IMR-90 (cell line): ENCODE results near the gene LMTK2. TPM values are rescaled to one million over a fixed set of nuclear protein-coding genes. Genes with fewer than 3 reads are reported as not detected.

Source experiments
- ATAC-seq: fragments of 200-7000 bp; cut with Tn5 transposase; 2 replicates; pipeline ENCODE4 v1.9.1; 2020; ENCODE audit warnings: low read depth, mild to moderate bottlenecking, moderate library complexity
- BruUV-seq: library from RNA; stranded (reverse); fragments of 400-500 nt; replicated peaks from 2 replicates; lab custom pipeline; 2021; lab: Mats Ljungman, UMichigan
- CTCF ChIA-PET: fragments of 300-600 bp; formaldehyde crosslinking; extraction: SDS; loops from one replicate; lab custom pipeline; 2021; ENCODE audit warnings: antibody characterized with exemption; lab: Yijun Ruan, JAX
- POLR2A ChIA-PET: fragments of 300-600 bp; sonication (Branson Sonifier 250); formaldehyde crosslinking; loops from one replicate; lab custom pipeline; 2022; ENCODE audit warnings: antibody characterized with exemption; ENCODE audit not compliant: unreplicated experiment; lab: Charles Lee
- DNase-seq: peaks from one replicate; pipeline ENCODE4 v3.0.0; 2013
- H2AFZ ChIP-seq: replicated peaks from 2 replicates; pipeline ENCODE3; 2013; ENCODE audit warnings: low read length, mild to moderate bottlenecking; ENCODE audit not compliant: poor library complexity
- H2AK5ac ChIP-seq: 2 replicates; pipeline ENCODE4 v1.6.1; 2013; ENCODE audit warnings: low read depth, low read length, inconsistent platforms
- H2AK9ac ChIP-seq: replicated peaks from 2 replicates; pipeline ENCODE3; 2013; ENCODE audit warnings: mild to moderate bottlenecking, low read depth, low read length, moderate library complexity; ENCODE audit not compliant: poor library complexity
- H2BK120ac ChIP-seq: 2 replicates; pipeline ENCODE4 v1.6.1; 2013; ENCODE audit warnings: low read depth, low read length, inconsistent platforms
- H2BK15ac ChIP-seq: 3 replicates; pipeline ENCODE4 v1.6.1; 2013; ENCODE audit warnings: low read depth, low read length, inconsistent platforms
- H2BK20ac ChIP-seq: 2 replicates; pipeline ENCODE4 v1.6.1; 2013; ENCODE audit warnings: low read depth, mild to moderate bottlenecking, inconsistent platforms, low read length, moderate library complexity
- H2BK5ac ChIP-seq: 2 replicates; pipeline ENCODE4 v1.6.1; 2013; ENCODE audit warnings: mild to moderate bottlenecking, low read depth, low read length, inconsistent platforms; ENCODE audit not compliant: poor library complexity, severe bottlenecking
- H3K14ac ChIP-seq: replicated peaks from 2 replicates; pipeline ENCODE4 v1.6.1; 2013; ENCODE audit warnings: low read depth, low read length, inconsistent platforms
- H3K18ac ChIP-seq: 2 replicates; pipeline ENCODE4 v1.6.1; 2013; ENCODE audit warnings: low read depth, low read length, control low read depth
- H3K23ac ChIP-seq: 2 replicates; pipeline ENCODE4 v1.6.1; 2013; ENCODE audit warnings: low read depth, low read length, inconsistent platforms
- H3K27ac ChIP-seq: 2 replicates; pipeline ENCODE4 v1.5.1; 2013; ENCODE audit warnings: mild to moderate bottlenecking, control low read depth, low read length; ENCODE audit not compliant: insufficient read depth
- H3K27me3 ChIP-seq: 2 replicates; pipeline ENCODE4 v1.6.1; 2013; ENCODE audit warnings: low read length; ENCODE audit not compliant: control insufficient read depth, insufficient read depth
- H3K36me3 ChIP-seq: 2 replicates; pipeline ENCODE4 v1.6.1; 2013; ENCODE audit warnings: low read length, mixed read lengths; ENCODE audit not compliant: control insufficient read depth, insufficient read depth
- H3K4ac ChIP-seq: 2 replicates; pipeline ENCODE4 v1.6.1; 2013; ENCODE audit warnings: low read depth, low read length, inconsistent platforms
- H3K4me1 ChIP-seq: 2 replicates; pipeline ENCODE4 v1.6.1; 2013; ENCODE audit warnings: low read length, mixed read lengths; ENCODE audit not compliant: control insufficient read depth, insufficient read depth
- H3K4me2 ChIP-seq: 2 replicates; pipeline ENCODE4 v1.6.1; 2013; ENCODE audit warnings: low read depth, mild to moderate bottlenecking, control low read depth, low read length, moderate library complexity
- H3K4me3 ChIP-seq: 2 replicates; pipeline ENCODE4 v1.5.1; 2013; ENCODE audit warnings: low read depth, mild to moderate bottlenecking, control low read depth, low read length, moderate library complexity; ENCODE audit not compliant: insufficient read depth
- H3K56ac ChIP-seq: 2 replicates; pipeline ENCODE4 v1.6.1; 2013; ENCODE audit warnings: low read length, inconsistent platforms; ENCODE audit not compliant: insufficient read depth; ENCODE audit errors: extremely low read depth
- H3K79me1 ChIP-seq, 2 experiments: 2 replicates each; pipeline ENCODE4 v1.6.1; 2013; ENCODE audit warnings: low read length in 2 of 2, inconsistent platforms in 1 of 2, low read depth in 1 of 2
- H3K9ac ChIP-seq: 2 replicates; pipeline ENCODE4 v1.6.1; 2013; ENCODE audit warnings: low read depth, low read length, control low read depth
- H3K9me1 ChIP-seq: 2 replicates; pipeline ENCODE4 v1.6.1; 2013; ENCODE audit warnings: low read length, inconsistent platforms; ENCODE audit not compliant: insufficient read depth
- H3K9me3 ChIP-seq: 2 replicates; pipeline ENCODE4 v1.6.1; 2013; ENCODE audit warnings: low read length; ENCODE audit not compliant: control insufficient read depth, insufficient read depth
- H4K20me1 ChIP-seq: 2 replicates; pipeline ENCODE4 v1.6.1; 2013; ENCODE audit warnings: low read length, inconsistent platforms; ENCODE audit not compliant: insufficient read depth
- H4K5ac ChIP-seq: 2 replicates; pipeline ENCODE4 v1.6.1; 2013; ENCODE audit warnings: mild to moderate bottlenecking, low read depth, low read length, control low read depth
- H4K8ac ChIP-seq, 2 experiments: 2 replicates each; pipeline ENCODE4 v1.6.1; 2013; ENCODE audit warnings: low read depth in 2 of 2, low read length in 2 of 2, control low read depth in 1 of 2, inconsistent platforms in 1 of 2
- H4K91ac ChIP-seq: 2 replicates; pipeline ENCODE4 v1.6.1; 2013; ENCODE audit warnings: low read depth, low read length, inconsistent platforms; ENCODE audit not compliant: insufficient read depth
- BHLHE40 ChIP-seq: fragments of 150-350 bp; IDR thresholded peaks from 2 replicates; pipeline ENCODE4 v1.6.1; 2016; ENCODE audit warnings: mild to moderate bottlenecking, low read depth, low read length
- CHD1 ChIP-seq: IDR thresholded peaks from 2 replicates; pipeline ENCODE4 v1.6.1; 2012; ENCODE audit warnings: low read depth, low read length, improper control_type of control experiment
- NFE2L2 ChIP-seq: fragments of 150-350 bp; IDR thresholded peaks from 2 replicates; pipeline ENCODE4 v1.6.1; 2016; ENCODE audit warnings: low read depth, mild to moderate bottlenecking, low read length
- POLR2A ChIP-seq: IDR thresholded peaks from 2 replicates; pipeline ENCODE4 v1.6.1; 2012; ENCODE audit warnings: mild to moderate bottlenecking, low read depth, low read length
- RAD21 ChIP-seq: IDR thresholded peaks from 2 replicates; pipeline ENCODE4 v1.6.1; 2012; ENCODE audit warnings: low read length, improper control_type of control experiment
- RFX5 ChIP-seq: IDR thresholded peaks from 2 replicates; pipeline ENCODE4 v1.8.0; 2012; ENCODE audit warnings: low read depth, mild to moderate bottlenecking, low read length, moderate library complexity
- USF2 ChIP-seq: fragments of 150-350 bp; IDR thresholded peaks from 2 replicates; pipeline ENCODE4 v1.6.1; 2017; ENCODE audit warnings: mild to moderate bottlenecking, antibody characterized with exemption, low read length, low read depth
- WGBS, 2 experiments: methylation state at CpG; one replicate each; pipeline versions ENCODE4 v1.1.5 to v1.1.7; 2013; ENCODE audit warnings: missing lambda C conversion rate in 2 of 2; ENCODE audit not compliant: insufficient read length in 1 of 2; ENCODE audit errors: extremely low coverage in 2 of 2; 5-methylcytosine and 5-hydroxymethylcytosine counted together
- dilution Hi-C: fragments of 300-500 bp; cut with HindIII; formaldehyde crosslinking; loops from one replicate; pipeline ENCODE4 v1.14.3; 2018; ENCODE audit warnings: low sequenced_read_pairs; ENCODE audit not compliant: unreplicated experiment
- in situ Hi-C: fragments of 300-500 bp; cut with MboI; formaldehyde crosslinking; loops from 3 replicates; pipeline ENCODE4 v1.14.3; 2019; ENCODE audit warnings: low sequenced_read_pairs, inconsistent platforms, mixed read lengths
- intact Hi-C: fragments of 100-400 bp; cut with micrococcal nuclease; formaldehyde crosslinking; loops from 2 replicates; pipeline ENCODE4 v1.10.0; 2022
- polyA plus RNA-seq, 3 experiments: library from polyadenylated mRNA; depleted of rRNA; stranded (reverse); fragments of >200 nt; gene quantifications; 2 replicates each; pipeline ENCODE4 v1.2.3, GENCODE V29; 2012; ENCODE audit warnings: low replicate concordance in 1 of 3
- total RNA-seq: library from RNA; depleted of rRNA; stranded (reverse); fragments of >200 nt; gene quantifications from 2 replicates; pipeline ENCODE4 v1.2.3, GENCODE V29; 2012

The LMTK2 gene
- total and polyA plus RNA-seq, 2 of the 4 experiments (the other 2 are of a cell fraction) = 4.4 to 5.0 TPM

- Histone ChIP-seq H2BK20ac (no peak overlapping the region), H3K4me1 (no peaks in the 10 kb centered on the region), H4K8ac (no peak overlapping the region), H3K4ac (no peak overlapping the region), H3K14ac (no peak overlapping the region), H2BK120ac (no peak overlapping the region), H3K27me3 (no peaks in the 10 kb centered on the region), H4K20me1 (no peaks in the 10 kb centered on the region), H2BK5ac (no peak overlapping the region), H3K23ac (no peak overlapping the region; the same call in 1 of the 2 replicates), H3K9me1 (no peaks in the 10 kb centered on the region), H3K79me1 (no peaks in the 10 kb centered on the region), H4K5ac (no peak overlapping the region), H2BK15ac (no peak overlapping the region), H2AFZ (no peak overlapping the region), H3K18ac (no peak overlapping the region), H3K56ac (no peak overlapping the region), H3K9me3 (no peaks in the 10 kb centered on the region), H3K4me2 (no peak overlapping the region), H3K27ac (no peak overlapping the region), H4K91ac (no peak overlapping the region), H3K9ac (no peak overlapping the region), H3K4me3 (no peak overlapping the region), H2AK5ac (no peak overlapping the region), H3K36me3 (peaks cover 49% of the 10 kb centered on the region), H2AK9ac (no peak overlapping the region)
- intact Hi-C loops (no loop called here), dilution Hi-C loops (no loop called here), in situ Hi-C loops (no loop called here)
- no peak for DNase-seq
- no peak for ATAC-seq
- no peak for TF ChIP-seq BHLHE40
- no peak for TF ChIP-seq NFE2L2
- no peak for TF ChIP-seq RAD21
- TF ChIP-seq USF2 = no peak
- TF ChIP-seq RFX5 = no peak
- no peak for TF ChIP-seq POLR2A
- no peak for TF ChIP-seq CHD1
- 77% methylated on average over 7 of the region's 16 CpGs; no CpG with 5 or more reads in 1 of the 2 experiments for WGBS, 2 experiments
- POLR2A ChIA-PET = no interaction called here
- no TSS peak for BruUV-seq
- CTCF ChIA-PET = no interaction called here
Observed at GRCh38 chr7:98225913-98226614, 119.4 kb downstream of the LMTK2 start.
